22Rv1 (cell line): ENCODE results near the gene NMNAT2.

Source experiments
- H3K27ac ChIP-seq: fragments of 450-650 bp; 2 replicates; pipeline ENCODE4 v1.5.1; 2017
- CTCF ChIP-seq: fragments of 450-650 bp; IDR thresholded peaks from 2 replicates; pipeline ENCODE4 v1.5.1; 2017; ENCODE audit warnings: mild to moderate bottlenecking
- ZFX ChIP-seq: fragments of 450-650 bp; IDR thresholded peaks from 2 replicates; pipeline ENCODE4 v1.6.1; 2017; ENCODE audit warnings: antibody characterized with exemption, borderline replicate concordance

The NMNAT2 gene

GRCh38 chr1:183330335-183330734 lies 87.8 kb downstream of the NMNAT2 start:
- H3K27ac ChIP-seq: no peak overlapping the region
- TF ChIP-seq ZFX (no peak), CTCF (no peak)

GRCh38 chr1:183328371-183328770 lies 89.8 kb downstream of the NMNAT2 start:
- no peak overlapping the region for H3K27ac ChIP-seq
- TF ChIP-seq CTCF (no peak), ZFX (no peak)

GRCh38 chr1:183327434-183328290 lies 90.5 kb downstream of the NMNAT2 start:
- no peak for TF ChIP-seq ZFX
- TF ChIP-seq CTCF: no peak

GRCh38 chr1:183323849-183324683 lies 94.1 kb downstream of the NMNAT2 start:
- TF ChIP-seq CTCF: no peak
- no peak for TF ChIP-seq ZFX
- no peak overlapping the region for H3K27ac ChIP-seq

More at GRCh38 chr1:183327434-183328290, 90.5 kb downstream of the NMNAT2 start:
- H3K27ac ChIP-seq: no peak overlapping the region

- TF ChIP-seq CTCF (no peak), ZFX (no peak)
- H3K27ac ChIP-seq: no peak overlapping the region
Observed at GRCh38 chr1:183319606-183320005, 98.6 kb downstream of the NMNAT2 start.

- no peak overlapping the region for H3K27ac ChIP-seq
- no peak for TF ChIP-seq ZFX
- no peak for TF ChIP-seq CTCF
Observed at GRCh38 chr1:183319051-183319450, 99.1 kb downstream of the NMNAT2 start.

GRCh38 chr1:183318433-183318832 lies 99.7 kb downstream of the NMNAT2 start:
- H3K27ac ChIP-seq: no peak overlapping the region
- TF ChIP-seq ZFX: no peak
